Right forelimb (tissue), 1 donor: ENCODE results near the gene SLC22A4.

Experiments
- DNase-seq: peaks from one replicate; pipeline ENCODE4 v3.0.0-alpha.2; 2018

SLC22A4 gene

DNA sequence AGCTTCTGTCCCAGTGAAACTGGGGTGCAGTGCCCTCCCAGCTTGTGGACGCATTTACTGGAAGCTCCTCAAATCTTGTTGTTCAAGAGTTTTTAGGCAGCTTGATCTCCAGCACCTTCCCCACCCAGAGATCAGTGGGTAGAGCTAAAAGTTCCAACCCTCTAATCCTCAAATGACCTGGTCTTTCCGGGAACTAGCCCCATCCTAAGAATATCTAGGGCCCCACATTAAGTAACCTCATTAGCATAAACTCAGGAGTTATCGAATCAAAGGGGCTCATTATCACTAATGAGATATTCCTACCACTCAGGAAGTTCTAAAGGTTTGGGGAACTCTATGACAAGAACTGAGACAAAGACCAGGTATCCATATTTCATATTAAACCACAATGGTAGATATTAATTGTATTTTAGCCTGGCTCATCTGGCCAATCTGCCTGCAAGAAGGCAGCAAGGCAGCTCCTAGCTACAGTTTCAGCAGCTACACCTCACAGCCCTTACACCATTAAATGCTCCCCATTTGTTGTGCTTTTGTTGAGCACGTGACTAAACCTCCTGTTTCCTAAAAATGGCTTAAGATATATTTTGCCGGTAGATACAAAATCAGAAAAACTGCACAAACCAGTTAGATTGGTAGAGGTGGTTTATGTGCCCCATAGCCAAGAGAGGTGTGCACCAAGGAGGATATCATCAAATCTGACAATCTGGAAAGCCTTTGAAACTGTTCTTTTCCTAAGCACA, 50.8 kb downstream of the SLC22A4 start:
- DNase-seq = no peak

DNA sequence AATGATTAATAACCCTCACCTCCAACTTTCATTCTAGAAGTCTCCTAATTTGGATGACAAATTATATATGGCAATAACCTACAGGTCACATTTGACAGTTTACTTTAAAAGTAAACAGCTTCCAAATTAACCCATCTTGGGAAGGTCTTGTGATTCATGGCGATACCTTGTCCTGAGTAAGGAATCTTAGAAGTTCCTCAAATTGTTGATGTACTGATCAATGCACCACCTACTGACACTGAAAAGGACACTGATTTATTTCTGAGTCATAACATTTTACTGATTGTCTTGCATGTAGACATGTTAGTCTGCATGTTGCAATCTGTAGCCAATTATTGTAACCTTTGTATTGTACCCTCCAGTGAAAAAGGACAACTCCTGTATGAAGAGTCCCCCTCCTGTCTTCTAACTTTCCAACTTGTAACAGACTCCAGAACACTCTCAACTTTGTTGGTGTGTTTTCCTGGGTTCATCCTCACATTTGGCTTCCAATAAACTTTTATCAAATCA, 59.3 kb downstream of the SLC22A4 start:
- no peak for DNase-seq

DNA sequence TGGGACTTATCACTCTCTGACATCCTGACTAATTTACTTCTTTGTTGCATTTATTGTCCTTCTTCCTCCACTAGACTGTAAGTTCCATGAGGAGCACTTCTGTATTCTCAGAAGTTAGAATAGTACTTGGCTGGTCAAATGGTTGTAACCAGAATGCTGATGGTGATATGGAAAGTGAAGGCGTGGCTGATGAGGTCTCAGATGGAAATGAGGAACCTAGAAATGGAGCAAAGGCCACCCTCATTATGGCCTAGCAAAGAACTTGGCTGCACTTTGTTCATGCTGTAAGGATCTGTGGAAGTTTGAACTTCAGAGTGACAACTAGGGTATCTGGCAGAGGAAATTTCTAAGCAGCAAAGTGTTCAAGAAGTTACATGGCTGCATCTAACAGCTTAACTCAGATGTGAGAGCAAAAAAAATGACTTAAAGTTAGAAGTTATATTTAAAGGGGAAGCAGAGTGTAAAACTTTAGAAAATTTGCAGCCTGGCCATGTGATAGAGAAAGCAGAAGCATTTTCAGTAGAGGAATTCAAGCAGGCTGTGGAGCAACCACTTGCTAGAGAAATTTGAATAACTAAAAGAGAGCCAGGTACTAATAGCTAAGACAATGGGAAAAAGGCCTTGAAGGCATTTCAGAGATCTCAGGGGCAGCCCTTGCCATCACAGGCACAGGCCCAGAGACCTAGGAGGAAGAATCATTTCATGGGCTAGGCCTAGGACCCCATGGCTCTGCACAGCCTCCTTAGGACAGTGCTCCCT, 60.4 kb downstream of the SLC22A4 start:
- DNase-seq = no peak

DNA sequence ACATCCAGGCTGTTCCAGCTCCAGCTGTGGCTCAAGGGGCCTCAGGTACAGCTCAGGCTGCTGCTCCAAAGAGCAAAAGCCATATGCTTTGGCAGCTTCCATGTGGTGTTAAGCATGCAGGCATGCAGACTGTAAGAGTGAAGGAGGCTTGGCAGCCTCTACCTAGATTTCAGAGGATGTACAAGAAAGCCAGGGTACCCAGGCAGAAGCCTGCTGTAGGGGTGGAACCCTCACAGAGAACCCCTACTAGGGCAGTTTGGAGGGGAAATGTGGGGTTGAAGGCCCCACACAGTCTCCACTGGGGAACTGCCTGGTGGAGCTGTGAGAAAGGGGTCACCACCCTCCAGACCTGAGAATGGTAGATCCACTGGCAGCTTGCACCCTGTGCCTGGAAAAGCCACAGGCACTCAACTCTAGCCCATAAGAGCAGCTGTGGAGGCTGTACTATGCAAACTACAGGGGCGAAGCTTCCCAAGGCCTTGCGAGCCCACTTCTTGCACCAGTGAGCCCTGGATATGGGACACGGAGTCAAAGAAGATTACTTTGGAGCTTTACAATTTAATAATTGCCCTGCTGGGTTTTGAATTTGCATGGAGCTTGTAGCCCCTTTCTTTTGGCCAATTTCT, 61.1 kb downstream of the SLC22A4 start:
- no peak for DNase-seq

DNA sequence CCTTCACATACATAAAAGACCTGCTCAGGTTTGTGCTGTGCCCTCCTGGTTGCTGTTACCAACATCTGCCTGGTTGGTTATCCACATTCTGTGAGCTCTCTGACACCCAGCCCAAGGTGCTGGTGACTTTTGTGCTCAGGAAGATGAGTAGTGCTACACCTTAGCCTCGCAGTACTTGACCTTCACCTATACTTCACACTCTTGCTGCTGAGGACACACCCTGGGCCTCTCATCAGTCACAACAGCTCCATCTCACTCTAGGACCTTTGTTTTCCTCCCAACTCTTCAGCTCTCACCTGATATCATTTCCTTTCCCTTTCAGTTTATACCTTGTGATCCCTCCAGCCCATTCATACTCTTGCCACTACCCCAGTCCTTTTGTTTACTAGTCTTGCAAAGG, 64.6 kb downstream of the SLC22A4 start:
- DNase-seq = no peak

DNA sequence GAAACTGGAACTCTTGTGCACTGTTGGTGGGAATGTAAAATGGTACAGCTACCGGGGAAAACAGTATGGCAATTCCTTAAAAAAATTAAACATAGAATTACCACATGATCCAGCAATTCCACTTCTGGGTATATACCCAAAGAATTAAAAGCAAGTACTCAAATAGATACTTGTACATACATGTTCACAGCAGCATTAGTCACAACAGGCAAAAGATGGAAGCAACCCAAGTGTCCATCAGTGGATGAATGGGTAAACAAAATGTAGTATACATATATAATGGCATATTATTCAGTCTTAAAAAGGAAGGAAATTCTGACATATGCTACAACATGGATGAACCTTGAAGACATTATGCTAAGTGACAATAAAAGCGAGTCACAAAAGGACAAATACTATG, 67.9 kb downstream of the SLC22A4 start:
- DNase-seq = no peak

DNA sequence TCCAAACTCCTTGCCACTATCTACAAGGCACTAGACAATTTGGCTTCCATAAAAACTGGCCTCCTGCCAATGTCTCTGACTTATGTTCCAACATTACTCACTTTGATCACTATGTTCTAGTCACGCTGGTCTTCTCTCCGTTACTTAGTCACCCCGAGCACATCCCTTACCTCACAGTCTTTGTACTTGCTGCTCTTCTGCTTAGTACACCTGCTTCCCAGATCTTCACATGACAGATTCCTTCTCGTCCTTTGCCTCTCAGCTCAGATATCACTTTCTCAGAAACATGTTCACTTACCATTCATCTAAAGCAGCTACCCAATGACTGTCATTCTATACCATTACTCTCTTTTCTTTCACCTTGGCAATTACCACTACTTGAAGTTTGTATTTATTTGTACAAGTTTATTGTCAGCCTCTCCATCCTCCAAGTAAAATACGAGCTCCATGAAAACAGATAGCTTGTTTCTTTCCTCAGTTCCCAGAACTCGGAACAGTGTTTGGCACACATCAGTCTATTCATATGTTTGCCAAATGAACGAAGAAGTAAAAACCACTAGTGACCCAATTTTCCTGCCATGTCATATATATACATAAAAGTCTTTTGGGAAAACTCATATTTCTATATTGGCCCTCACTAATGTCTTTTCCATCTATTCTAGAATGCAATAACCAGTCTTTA, 69.4 kb downstream of the SLC22A4 start:
- DNase-seq = no peak

DNA sequence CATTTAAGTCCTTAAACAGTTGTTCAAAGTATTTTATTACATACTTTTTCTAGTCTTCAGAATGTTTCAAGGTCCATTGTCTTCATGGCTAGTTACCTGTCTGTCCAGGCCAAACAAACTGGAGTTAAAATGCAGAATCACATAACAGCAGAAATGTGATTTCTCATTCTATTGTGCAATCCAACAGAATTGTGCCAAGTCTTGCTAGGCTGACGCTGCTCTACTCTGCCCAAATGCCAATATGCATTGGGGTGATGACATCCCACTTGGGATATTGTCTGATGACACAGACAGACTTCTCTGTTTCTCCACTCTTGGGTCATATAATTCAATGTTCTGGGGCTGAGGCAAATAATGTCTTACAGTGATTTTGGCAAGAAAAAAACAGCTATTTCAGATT, 70.1 kb downstream of the SLC22A4 start:
- DNase-seq = no peak

DNA sequence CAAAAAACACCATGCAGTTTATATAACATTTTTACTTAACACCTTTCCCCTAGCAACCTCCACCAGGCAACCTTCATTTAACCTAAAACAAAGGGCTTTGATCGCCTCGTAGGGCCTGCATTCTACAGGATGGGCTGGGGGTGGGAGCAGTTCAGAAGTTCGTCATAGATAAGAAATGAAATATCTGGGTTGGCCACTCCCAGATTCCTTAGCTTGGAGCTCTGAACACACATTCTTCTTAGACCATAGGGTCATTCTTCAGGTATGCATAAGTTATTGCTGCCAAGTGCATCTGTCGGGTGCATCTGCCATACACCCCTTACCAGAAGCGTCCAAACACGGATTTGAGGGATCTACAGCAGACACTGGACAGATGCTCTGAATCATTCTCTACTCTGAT, 71.0 kb downstream of the SLC22A4 start:
- DNase-seq = no peak

DNA sequence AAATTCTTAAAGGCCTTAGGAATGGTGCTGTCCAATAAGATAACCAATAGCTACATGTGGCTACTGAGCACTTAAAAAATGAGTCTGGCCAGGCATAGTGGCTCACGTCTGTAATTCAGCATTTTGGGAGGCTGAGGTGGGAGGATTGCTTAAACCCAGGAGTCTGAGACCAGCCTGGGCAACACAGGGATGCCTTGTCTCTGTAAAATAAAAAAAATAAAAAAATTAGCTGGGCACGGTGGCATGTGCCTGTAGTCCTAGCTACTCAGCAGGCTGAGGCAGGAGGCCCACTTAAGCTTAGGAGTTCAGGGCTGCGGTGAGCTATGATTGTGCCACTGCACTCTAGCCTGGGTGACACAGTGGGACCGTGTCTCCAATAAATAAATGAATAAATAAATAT, 74.0 kb downstream of the SLC22A4 start:
- no peak for DNase-seq

DNA sequence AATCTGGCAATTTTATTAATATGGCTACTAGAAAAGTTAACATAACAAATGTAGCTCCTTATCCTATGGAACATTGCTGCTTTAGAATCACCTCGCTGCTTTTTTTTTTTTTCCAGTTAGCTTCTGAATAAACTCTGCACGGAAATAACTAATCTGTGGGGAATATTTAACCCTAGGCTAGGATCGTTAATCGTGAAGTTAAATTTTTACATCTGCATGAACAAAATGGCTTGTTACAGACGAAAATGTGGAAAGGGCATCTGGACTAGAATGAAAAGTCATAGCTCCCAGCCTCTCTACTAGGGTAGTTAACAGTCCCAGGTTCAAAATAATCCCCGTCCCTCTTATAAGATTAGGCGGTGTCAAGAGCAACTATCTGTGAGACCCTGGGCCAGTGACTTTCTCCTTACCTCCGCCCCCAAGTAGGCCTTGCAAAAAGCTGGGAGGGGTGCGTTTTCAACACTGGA, 74.8 kb downstream of the SLC22A4 start:
- DNase-seq = no peak

DNA sequence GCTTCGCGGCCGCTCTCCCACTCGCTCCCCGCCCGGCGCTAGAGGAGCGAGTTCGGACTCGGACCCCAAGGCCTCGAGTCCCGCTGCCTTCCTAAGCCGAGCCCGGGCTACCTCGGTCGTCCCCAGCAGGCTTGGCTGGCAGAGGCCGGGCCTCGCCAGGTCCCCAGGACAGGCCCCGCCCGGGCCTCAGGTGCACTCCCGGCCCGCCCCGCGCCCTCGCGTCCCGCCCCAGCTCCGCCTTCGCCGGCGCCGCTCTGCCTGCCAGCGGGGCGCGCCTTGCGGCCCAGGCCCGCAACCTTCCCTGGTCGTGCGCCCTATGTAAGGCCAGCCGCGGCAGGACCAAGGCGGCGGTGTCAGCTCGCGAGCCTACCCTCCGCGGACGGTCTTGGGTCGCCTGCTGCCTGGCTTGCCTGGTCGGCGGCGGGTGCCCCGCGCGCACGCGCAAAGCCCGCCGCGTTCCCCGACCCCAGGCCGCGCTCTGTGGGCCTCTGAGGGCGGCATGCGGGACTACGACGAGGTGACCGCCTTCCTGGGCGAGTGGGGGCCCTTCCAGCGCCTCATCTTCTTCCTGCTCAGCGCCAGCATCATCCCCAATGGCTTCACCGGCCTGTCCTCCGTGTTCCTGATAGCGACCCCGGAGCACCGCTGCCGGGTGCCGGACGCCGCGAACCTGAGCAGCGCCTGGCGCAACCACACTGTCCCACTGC, 75.4 kb downstream of the SLC22A4 start, which contains the start of gene SLC22A5:
Gene SLC22A5 (plus strand): TSS at position 237 of the 707 bp plus-strand sequence. CDS start 263 bp downstream, at position 500.
- DNase-seq = peak; percentile 77

DNA sequence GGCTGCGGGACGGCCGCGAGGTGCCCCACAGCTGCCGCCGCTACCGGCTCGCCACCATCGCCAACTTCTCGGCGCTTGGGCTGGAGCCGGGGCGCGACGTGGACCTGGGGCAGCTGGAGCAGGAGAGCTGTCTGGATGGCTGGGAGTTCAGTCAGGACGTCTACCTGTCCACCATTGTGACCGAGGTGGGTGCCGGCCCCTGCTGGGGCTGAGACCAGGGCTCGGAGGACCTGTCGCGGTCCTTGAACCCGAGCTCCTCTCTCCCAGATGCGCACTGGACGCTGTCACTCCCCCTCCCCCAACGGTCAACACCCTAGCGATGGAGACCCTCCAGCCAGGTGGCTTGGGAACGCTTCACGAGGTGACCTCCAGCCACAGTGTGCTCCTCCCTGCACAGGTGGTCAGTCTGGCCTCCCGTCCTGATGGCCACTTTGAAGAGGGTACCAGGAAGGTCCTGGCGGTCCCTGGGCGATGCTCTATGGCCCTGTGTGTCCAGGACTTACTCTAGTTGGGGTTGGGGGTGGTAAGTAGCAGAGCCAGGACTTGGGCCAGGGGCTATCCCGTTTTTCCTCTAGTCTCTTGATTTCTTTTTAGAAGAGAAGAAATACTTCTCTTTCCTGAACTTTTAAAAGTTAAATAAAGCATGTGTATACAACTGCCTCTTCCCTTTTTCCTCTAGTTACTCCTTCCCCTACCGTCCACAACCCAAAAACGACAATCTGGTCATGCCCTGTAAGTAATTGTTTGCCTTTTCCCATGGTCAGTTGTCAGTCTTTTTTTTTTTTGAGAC, 76.2 kb downstream of the SLC22A4 start:
- no peak for DNase-seq

DNA sequence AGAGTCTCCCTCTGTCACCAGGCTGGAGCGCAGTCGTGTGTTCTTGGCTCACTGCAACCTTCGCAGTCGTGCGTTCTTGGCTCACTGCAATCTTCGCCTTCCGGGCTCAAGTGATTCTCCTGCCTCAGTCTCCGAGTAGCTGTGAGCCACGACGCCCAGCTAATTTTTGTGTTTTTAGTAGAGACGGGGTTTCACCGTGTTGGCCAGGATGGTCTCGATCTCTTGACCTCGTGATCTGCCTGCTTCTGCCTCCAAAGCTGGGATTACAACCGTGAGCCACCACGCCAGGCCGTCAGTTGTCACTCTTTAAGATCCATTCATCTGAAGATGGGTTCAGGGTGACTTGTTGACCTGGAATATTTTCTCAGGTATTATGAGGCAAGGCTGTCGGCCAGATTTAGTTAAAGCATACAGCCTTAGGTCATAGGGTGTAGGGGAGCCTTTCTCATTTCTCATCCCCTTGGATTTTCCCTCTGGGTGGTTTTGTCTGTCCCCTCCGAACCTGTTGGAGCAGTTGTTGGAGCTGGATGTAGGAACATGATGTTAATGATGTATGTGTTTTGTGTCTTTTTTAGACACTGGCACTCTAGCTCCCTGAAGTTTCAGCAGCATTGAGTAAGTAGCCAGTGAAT, 76.9 kb downstream of the SLC22A4 start:
- no peak for DNase-seq

DNA sequence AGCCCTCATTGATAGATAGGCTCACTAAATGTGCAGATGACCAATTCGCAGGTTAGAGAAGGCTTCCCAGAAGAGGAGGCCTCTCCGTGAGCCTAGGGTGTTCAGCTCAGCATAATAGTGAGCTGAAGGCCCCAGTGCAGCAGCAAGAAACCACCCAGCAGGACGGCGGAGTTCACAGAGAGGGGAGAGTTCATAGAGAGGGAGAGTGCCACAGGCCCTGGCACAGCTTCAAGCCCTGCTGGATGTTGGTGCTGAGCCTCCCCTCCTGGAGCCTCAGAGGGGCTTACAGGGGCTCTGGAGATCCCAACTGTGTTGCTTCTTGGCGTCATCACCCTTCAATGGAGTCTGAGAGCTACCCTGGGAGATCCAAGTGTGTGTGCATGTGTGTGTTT, 77.4 kb downstream of the SLC22A4 start:
- DNase-seq = no peak

DNA sequence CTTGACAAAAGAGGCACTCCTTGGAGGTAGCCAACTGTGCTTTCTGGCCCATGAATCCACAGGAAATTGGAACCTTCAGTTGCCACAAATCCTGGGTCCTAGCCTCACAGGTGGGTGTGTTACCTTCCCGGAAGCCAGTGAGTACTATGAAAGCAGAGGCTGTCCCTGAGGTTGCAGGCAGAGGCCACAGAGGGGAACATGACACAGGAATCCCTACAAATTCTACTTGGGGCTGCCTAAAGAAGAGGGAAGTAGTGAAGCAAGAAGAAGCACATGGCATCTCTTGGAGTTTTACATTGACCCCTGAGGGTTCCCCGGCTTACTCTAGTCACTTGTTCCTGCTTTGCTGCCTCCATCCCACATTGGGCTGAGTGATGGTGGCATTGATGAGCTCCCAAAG, 77.9 kb downstream of the SLC22A4 start:
- no peak for DNase-seq

DNA sequence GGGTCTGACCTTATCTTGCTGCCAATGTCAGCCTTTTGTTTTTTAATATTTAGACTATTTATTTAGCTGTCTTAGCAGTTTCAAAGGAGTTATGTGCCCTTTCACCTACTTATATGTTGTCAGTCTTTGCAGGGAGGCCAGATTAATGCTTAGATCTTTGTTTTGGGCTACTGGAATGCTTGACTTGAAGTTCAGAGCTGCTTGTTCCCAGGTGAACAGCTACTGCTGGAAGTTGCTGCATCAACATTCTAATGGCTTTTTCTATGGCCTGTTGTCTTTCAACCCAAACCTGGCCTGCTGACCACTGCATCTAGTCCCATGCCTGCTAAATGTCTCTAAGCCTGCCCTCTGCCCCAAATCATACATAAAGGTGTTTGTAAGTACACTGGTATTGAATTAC, 78.3 kb downstream of the SLC22A4 start:
- DNase-seq = no peak

DNA sequence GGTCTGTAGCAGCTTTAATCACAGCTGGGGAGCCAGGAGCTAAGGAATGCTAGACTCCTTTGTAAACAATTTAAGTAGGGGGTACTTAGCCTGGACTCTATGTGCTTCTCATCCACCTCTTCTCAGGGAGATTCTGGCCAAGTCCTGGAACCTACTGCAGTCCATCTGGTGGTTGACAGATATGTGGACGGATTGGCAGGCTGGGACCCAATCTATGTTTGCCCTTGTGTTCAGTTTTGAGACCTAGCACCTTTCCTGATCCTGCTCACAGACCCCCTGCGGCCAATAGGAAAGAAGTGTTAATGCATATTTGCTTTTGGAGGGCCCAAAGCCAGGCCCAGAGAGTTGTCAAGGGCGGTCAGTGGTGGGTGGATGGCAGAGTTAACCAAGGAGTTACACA, 81.8 kb downstream of the SLC22A4 start:
- DNase-seq = no peak

DNA sequence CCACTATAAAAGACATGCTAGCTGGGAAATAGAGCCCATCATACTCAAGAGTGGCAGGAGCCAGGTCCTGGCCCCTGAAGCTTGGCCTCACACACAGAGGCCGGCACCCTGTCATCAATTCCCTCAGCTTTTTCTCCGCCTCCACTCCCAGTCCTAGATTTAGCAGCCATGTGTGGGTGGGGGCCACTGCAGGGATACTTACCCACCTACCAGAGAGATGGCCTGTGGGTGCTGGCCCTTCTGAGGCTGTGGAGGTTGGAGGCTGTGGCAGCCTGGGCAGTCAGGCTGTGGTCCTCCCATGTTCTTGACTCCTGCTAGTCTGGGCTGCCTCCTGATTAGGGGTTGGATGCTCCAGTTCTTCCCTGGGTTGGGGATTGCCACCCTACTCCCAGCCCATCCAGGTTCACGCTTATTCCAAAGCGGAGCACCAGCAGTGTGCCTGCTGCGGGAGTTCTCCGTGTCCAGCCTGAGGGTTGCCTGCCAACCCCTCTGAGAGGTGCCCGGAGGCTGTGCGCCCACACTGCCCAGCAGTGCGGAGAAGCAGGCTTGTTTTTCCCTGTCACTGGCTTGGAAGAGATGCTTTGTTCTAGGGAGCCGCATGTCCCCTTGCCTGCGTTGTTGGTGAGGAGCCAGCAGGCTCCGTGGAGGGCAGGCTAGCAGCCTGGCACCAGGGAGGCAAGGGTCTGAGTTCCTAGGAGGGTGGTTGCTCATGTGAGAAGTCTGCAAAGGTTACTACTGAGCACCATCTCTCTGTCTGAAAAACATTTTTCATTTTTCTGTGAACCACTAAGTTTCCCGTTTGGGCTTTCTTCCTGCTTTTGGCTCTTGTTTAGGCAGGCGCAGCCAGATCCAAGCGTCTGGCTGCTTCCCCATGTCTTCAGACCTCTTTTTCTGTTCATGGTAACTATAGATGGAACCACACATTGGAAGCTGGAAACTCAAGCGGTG, 82.8 kb downstream of the SLC22A4 start:
- no peak for DNase-seq

DNA sequence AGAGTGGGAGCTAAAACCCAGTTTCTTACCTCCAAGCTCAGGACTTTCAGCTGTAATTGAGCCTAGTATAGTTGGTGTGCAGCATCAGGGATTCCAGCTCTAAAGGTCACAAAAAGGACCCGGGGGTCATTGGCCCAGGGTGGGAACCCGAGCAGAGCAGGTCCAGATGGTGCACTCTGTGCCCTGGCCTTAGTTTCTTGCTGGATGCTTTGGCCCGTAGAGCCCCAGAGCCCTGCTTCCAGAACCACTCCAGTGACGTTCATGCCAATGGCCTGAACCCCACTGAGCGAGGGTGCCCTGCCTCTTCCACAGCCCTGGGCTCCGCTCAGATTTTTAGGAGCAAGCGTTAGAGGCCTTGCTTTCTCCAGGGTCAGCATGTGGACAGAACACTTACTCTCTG, 83.5 kb downstream of the SLC22A4 start:
- DNase-seq = no peak
